Osteoblast (primary cell): Measurements from ENCODE around the gene TMEM108. TPM values are rescaled to one million over a fixed set of nuclear protein-coding genes. Genes with fewer than 3 reads are reported as not detected.

ENCODE experiments used
- DNase-seq: peaks from one replicate; pipeline ENCODE4 v3.0.0; 2011; ENCODE audit warnings: low spot score, mixed read lengths; ENCODE audit not compliant: insufficient read length; ENCODE audit errors: missing footprints
- H2AFZ ChIP-seq: 2 replicates; pipeline ENCODE4 v1.6.0; 2011; ENCODE audit warnings: mild to moderate bottlenecking, low read length
- H3K27ac ChIP-seq: 2 replicates; pipeline ENCODE4 v1.5.1; 2011; ENCODE audit warnings: mild to moderate bottlenecking, low read depth, low read length, moderate library complexity
- H3K27me3 ChIP-seq: 2 replicates; pipeline ENCODE4 v1.6.0; 2012; ENCODE audit warnings: mild to moderate bottlenecking, control low read depth, inconsistent platforms, low read length, moderate library complexity; ENCODE audit not compliant: insufficient read depth
- H3K36me3 ChIP-seq: 2 replicates; pipeline ENCODE4 v1.5.1; 2011; ENCODE audit warnings: mild to moderate bottlenecking, low read length, control low read depth, moderate library complexity; ENCODE audit not compliant: insufficient read depth
- H3K4me1 ChIP-seq: 2 replicates; pipeline ENCODE4 v1.5.1; 2011; ENCODE audit warnings: mild to moderate bottlenecking, low read length, control low read depth, moderate library complexity; ENCODE audit not compliant: insufficient read depth
- H3K4me2 ChIP-seq: 2 replicates; pipeline ENCODE4 v1.6.0; 2011; ENCODE audit warnings: mild to moderate bottlenecking, low read length; ENCODE audit not compliant: insufficient read depth
- H3K4me3 ChIP-seq: fragments of 200-600 bp; sonication (generic); 3 replicates; pipeline ENCODE4 v1.5.1; 2012; ENCODE audit warnings: mild to moderate bottlenecking, low read length, inconsistent platforms; ENCODE audit not compliant: insufficient read depth
- H3K79me2 ChIP-seq: 2 replicates; pipeline ENCODE4 v1.6.0; 2012; ENCODE audit warnings: mild to moderate bottlenecking, low read length, control low read depth, inconsistent platforms; ENCODE audit not compliant: insufficient read depth
- H3K9me3 ChIP-seq: 2 replicates; pipeline ENCODE4 v1.5.1; 2011; ENCODE audit warnings: low read depth, low read length, control low read depth
- H4K20me1 ChIP-seq: 2 replicates; pipeline ENCODE4 v1.6.0; 2012; ENCODE audit warnings: mild to moderate bottlenecking, low read length, control low read depth; ENCODE audit not compliant: insufficient read depth
- total RNA-seq: library from RNA; depleted of rRNA; stranded (reverse); fragments of >200 nt; gene quantifications from 2 replicates; pipeline ENCODE4 v1.2.3, GENCODE V29; 2012
- TF ChIP-seq, protein P1 (sequence below): IDR thresholded peaks from 2 replicates; pipeline ENCODE4 v1.5.1; 2011; ENCODE audit warnings: mild to moderate bottlenecking, low read depth, low read length, moderate library complexity; ENCODE audit errors: extremely low read depth

TMEM108 gene
- total RNA-seq, 1 donor, result 0.36 TPM

DNA sequence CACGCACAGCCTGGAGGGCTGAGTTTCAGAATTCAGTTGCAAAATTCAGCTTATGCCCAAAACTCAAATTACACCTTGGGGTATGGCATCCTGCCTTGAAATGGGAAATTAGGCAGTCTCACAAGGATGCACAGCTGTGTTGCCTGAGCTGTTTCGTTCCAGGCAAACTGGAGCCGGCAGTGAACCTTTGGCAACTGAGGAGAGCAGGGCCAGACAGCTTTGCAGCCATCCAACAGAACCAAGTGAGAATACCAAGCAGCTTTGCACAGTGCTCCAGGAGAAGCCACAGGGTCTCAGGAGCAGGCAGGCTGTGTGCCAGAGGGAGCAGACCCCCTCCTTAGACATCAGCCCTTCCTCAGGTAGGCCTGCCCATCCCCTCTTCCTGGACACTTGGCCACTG is 329.2 kb downstream of the TMEM108 start:
- peaks cover 7% of the 10 kb centered on the region for H3K27me3 ChIP-seq
- no peaks in the 10 kb centered on the region for H3K36me3 ChIP-seq
- H3K4me1 ChIP-seq, result no peaks in the 10 kb centered on the region
- DNase-seq, result no peak
- H2AFZ ChIP-seq, result no peak overlapping the region
- H3K4me3 ChIP-seq, result no peak overlapping the region
- no peaks in the 10 kb centered on the region for H4K20me1 ChIP-seq
- H3K4me2 ChIP-seq, result no peak overlapping the region
- H3K79me2 ChIP-seq, result no peaks in the 10 kb centered on the region
- no peak overlapping the region for H3K27ac ChIP-seq
- H3K9me3 ChIP-seq, result no peaks in the 10 kb centered on the region
- TF ChIP-seq, protein P1, sequence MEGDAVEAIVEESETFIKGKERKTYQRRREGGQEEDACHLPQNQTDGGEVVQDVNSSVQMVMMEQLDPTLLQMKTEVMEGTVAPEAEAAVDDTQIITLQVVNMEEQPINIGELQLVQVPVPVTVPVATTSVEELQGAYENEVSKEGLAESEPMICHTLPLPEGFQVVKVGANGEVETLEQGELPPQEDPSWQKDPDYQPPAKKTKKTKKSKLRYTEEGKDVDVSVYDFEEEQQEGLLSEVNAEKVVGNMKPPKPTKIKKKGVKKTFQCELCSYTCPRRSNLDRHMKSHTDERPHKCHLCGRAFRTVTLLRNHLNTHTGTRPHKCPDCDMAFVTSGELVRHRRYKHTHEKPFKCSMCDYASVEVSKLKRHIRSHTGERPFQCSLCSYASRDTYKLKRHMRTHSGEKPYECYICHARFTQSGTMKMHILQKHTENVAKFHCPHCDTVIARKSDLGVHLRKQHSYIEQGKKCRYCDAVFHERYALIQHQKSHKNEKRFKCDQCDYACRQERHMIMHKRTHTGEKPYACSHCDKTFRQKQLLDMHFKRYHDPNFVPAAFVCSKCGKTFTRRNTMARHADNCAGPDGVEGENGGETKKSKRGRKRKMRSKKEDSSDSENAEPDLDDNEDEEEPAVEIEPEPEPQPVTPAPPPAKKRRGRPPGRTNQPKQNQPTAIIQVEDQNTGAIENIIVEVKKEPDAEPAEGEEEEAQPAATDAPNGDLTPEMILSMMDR, result no peak

GRCh38 chr3:133367956-133368355 is 329.8 kb downstream of the TMEM108 start:
- Histone ChIP-seq H3K4me3 (no peak overlapping the region), H4K20me1 (no peaks in the 10 kb centered on the region), H3K27ac (no peak overlapping the region), H2AFZ (no peak overlapping the region), H3K4me1 (no peaks in the 10 kb centered on the region), H3K79me2 (no peaks in the 10 kb centered on the region), H3K4me2 (no peak overlapping the region), H3K36me3 (no peaks in the 10 kb centered on the region), H3K27me3 (peaks cover 7% of the 10 kb centered on the region), H3K9me3 (no peaks in the 10 kb centered on the region)
- DNase-seq, result no peak
- TF ChIP-seq, protein P1, result no peak

- no peaks in the 10 kb centered on the region for H3K9me3 ChIP-seq
- H3K4me1 ChIP-seq, result no peaks in the 10 kb centered on the region
- H4K20me1 ChIP-seq, result no peaks in the 10 kb centered on the region
- H3K79me2 ChIP-seq, result no peaks in the 10 kb centered on the region
- H3K27me3 ChIP-seq, result peaks cover 7% of the 10 kb centered on the region
- no peaks in the 10 kb centered on the region for H3K36me3 ChIP-seq
- no peak overlapping the region for H2AFZ ChIP-seq
- DNase-seq, result no peak
- no peak overlapping the region for H3K27ac ChIP-seq
- H3K4me3 ChIP-seq, result no peak overlapping the region
- no peak overlapping the region for H3K4me2 ChIP-seq
- TF ChIP-seq, protein P1, result no peak
Measured at GRCh38 chr3:133368371-133369067, 330.3 kb downstream of the TMEM108 start.

DNA sequence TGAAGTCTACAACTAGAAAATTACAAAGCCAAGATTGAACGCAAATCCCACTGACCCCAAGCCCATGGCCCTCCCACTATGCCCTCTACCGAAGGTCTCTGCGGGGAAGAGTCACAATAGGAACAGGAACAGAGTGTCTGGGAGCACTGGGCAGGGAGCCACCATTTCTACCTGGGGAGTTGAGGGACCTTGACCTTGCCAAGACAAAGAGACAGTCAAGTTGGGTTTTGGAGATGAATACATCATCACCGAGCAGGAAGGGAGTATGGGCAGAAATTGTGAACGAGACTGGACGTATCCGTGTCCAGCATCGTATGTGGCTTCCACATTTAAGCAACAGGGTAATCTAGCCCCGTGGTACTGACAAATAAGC is 330.9 kb downstream of the TMEM108 start:
- no peaks in the 10 kb centered on the region for H3K4me1 ChIP-seq
- H3K36me3 ChIP-seq, result no peaks in the 10 kb centered on the region
- no peak overlapping the region for H3K4me2 ChIP-seq
- H2AFZ ChIP-seq, result no peak overlapping the region
- TF ChIP-seq, protein P1, result no peak
- no peaks in the 10 kb centered on the region for H3K79me2 ChIP-seq
- H3K27ac ChIP-seq, result no peak overlapping the region
- no peak for DNase-seq
- no peak overlapping the region for H3K4me3 ChIP-seq
- H3K9me3 ChIP-seq, result no peaks in the 10 kb centered on the region
- no peaks in the 10 kb centered on the region for H4K20me1 ChIP-seq
- H3K27me3 ChIP-seq, result peaks cover 7% of the 10 kb centered on the region
